ENCODE measurements around the gene NFKBIE. TPM values are rescaled to one million over a fixed set of nuclear protein-coding genes. Genes with fewer than 3 reads are reported as not detected.
A peak's percentile ranks its signal among the peaks of the same experiment; 100 is the strongest.

Gene NFKBIE
- total and polyA plus RNA-seq, 9 of the 15 experiments (the other 6 are each of a cell fraction or from before 2014, with no cell fraction given), result 2.1 to 16.4 (median 11.7) TPM

DNA sequence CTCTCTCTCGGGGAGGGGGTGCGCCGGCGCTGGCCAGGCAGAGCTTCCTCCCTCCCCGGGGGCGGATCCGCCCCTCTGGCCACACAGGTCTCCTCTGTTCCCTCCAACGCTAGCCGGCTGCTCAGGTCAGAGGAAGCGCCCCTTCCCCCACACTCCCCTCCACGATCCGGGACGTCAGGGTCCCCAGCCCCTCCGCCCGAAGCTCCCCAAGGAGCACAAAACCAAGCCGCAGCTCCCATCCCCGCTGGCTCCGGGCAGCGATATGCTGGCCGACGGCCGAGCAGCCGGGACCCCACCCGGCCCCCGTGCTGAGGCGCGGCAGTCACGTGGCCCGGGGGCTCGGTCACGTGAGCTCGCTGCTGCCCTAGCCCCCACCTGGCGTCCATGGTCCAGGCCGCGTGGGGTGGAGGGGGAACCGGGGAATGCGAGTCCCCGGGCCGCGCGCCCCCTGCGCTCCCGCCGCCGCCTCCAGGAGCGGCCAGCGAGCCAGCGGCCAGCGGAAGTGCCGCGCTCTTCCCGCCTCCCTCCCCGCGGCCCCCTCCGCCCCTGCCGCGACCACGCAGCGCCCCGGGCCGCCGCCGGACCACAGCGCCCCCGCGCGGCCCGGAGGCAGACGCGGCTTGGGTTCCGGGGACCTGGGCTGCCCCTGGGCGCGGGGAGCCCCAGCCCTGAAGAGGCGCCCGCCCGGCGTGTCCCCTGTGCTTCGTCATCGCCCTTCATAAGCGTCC lies 8.2 kb downstream of the NFKBIE start, which contains the start of gene SLC35B2 (continued):
- TF ChIP-seq, protein P1, sequence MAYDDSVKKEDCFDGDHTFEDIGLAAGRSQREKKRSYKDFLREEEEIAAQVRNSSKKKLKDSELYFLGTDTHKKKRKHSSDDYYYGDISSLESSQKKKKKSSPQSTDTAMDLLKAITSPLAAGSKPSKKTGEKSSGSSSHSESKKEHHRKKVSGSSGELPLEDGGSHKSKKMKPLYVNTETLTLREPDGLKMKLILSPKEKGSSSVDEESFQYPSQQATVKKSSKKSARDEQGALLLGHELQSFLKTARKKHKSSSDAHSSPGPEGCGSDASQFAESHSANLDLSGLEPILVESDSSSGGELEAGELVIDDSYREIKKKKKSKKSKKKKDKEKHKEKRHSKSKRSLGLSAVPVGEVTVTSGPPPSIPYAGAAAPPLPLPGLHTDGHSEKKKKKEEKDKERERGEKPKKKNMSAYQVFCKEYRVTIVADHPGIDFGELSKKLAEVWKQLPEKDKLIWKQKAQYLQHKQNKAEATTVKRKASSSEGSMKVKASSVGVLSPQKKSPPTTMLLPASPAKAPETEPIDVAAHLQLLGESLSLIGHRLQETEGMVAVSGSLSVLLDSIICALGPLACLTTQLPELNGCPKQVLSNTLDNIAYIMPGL (CRISPR knock-in tag; IDR thresholded peaks at IDR 0.05), result peak; percentile 84
- TF ChIP-seq, protein P2, sequence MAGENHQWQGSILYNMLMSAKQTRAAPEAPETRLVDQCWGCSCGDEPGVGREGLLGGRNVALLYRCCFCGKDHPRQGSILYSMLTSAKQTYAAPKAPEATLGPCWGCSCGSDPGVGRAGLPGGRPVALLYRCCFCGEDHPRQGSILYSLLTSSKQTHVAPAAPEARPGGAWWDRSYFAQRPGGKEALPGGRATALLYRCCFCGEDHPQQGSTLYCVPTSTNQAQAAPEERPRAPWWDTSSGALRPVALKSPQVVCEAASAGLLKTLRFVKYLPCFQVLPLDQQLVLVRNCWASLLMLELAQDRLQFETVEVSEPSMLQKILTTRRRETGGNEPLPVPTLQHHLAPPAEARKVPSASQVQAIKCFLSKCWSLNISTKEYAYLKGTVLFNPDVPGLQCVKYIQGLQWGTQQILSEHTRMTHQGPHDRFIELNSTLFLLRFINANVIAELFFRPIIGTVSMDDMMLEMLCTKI (IDR thresholded peaks at IDR 0.05; ENCODE audit: partially characterized antibody), result no peak
- TF ChIP-seq ZBTB1 (CRISPR knock-in tag; IDR thresholded peaks at IDR 0.05; ENCODE audit: borderline replicate concordance, low read depth), result peak; percentile 88; the same call in 1 of the 2 replicates
- TF ChIP-seq, protein P3, sequence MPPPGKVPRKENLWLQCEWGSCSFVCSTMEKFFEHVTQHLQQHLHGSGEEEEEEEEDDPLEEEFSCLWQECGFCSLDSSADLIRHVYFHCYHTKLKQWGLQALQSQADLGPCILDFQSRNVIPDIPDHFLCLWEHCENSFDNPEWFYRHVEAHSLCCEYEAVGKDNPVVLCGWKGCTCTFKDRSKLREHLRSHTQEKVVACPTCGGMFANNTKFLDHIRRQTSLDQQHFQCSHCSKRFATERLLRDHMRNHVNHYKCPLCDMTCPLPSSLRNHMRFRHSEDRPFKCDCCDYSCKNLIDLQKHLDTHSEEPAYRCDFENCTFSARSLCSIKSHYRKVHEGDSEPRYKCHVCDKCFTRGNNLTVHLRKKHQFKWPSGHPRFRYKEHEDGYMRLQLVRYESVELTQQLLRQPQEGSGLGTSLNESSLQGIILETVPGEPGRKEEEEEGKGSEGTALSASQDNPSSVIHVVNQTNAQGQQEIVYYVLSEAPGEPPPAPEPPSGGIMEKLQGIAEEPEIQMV (tag; conservative IDR thresholded peaks at IDR 0.05; ENCODE audit: low read depth), result no peak
- TF ChIP-seq TCFL5 (CRISPR knock-in tag; conservative IDR thresholded peaks at IDR 0.05), result no peak
- no peak for TF ChIP-seq NR3C1 (CRISPR knock-in tag; IDR thresholded peaks at IDR 0.05)
- TF ChIP-seq ATF7 (IDR thresholded peaks at IDR 0.05), result peak; percentile 61; the same call in 1 of the 2 replicates
- no peak for TF ChIP-seq FOXJ2 (tag; IDR thresholded peaks at IDR 0.05)
- peak; percentile 53; the same call in 1 of the 2 replicates for TF ChIP-seq PML (IDR thresholded peaks at IDR 0.05; ENCODE audit: low read length)
- TF ChIP-seq L3MBTL2 (IDR thresholded peaks at IDR 0.05), result peak; percentile 80
- TF ChIP-seq, protein P4, sequence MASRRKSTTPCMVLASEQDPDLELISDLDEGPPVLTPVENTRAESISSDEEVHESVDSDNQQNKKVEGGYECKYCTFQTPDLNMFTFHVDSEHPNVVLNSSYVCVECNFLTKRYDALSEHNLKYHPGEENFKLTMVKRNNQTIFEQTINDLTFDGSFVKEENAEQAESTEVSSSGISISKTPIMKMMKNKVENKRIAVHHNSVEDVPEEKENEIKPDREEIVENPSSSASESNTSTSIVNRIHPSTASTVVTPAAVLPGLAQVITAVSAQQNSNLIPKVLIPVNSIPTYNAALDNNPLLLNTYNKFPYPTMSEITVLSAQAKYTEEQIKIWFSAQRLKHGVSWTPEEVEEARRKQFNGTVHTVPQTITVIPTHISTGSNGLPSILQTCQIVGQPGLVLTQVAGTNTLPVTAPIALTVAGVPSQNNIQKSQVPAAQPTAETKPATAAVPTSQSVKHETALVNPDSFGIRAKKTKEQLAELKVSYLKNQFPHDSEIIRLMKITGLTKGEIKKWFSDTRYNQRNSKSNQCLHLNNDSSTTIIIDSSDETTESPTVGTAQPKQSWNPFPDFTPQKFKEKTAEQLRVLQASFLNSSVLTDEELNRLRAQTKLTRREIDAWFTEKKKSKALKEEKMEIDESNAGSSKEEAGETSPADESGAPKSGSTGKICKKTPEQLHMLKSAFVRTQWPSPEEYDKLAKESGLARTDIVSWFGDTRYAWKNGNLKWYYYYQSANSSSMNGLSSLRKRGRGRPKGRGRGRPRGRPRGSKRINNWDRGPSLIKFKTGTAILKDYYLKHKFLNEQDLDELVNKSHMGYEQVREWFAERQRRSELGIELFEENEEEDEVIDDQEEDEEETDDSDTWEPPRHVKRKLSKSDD (conservative IDR thresholded peaks at IDR 0.05; ENCODE audit: low read length), result no peak
- TF ChIP-seq ZFP36 (IDR thresholded peaks at IDR 0.05; ENCODE audit: low read depth, low read length, partially characterized antibody), result no peak
- TF ChIP-seq POU5F1 (IDR thresholded peaks at IDR 0.05; ENCODE audit: borderline replicate concordance, low read depth, low read length, partially characterized antibody), result no peak
- TF ChIP-seq, protein P5, sequence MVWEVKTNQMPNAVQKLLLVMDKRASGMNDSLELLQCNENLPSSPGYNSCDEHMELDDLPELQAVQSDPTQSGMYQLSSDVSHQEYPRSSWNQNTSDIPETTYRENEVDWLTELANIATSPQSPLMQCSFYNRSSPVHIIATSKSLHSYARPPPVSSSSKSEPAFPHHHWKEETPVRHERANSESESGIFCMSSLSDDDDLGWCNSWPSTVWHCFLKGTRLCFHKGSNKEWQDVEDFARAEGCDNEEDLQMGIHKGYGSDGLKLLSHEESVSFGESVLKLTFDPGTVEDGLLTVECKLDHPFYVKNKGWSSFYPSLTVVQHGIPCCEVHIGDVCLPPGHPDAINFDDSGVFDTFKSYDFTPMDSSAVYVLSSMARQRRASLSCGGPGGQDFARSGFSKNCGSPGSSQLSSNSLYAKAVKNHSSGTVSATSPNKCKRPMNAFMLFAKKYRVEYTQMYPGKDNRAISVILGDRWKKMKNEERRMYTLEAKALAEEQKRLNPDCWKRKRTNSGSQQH (CRISPR knock-in tag; IDR thresholded peaks at IDR 0.05), result 0 out of 2 replicates have a peak, but pooled peaks have one; percentile 2
